Measurements from ENCODE around the gene SLC25A21.
"Not testable (repeated sequence)": the region's sequence is repeated elsewhere in the genome, so short reads cannot be mapped to it uniquely, and the experiment has no call there.

The SLC25A21 gene

DNA sequence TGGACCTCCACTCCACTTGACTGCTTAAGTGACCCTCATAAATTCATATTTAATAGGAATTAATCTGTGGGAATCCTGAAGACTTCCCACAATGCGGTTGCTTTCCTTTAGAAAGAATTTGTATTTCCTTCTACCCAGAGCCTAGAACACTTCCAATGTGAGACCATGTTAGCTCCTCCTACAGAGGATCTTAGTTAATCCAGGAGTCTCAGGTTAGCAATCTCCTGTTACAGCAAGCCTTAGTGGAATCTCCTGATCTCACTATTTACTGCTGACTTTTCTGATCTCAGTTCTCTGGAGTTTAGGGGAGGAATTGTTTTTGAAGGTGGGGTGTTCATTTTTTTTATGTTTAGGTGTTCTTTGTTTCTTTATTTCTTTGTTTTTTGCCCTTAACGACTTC lies 186.0 kb downstream of the SLC25A21 start:
- Histone ChIP-seq H3K36me3 (ENCODE audit: control insufficient read depth, insufficient read depth, low read length) (no peaks in the 10 kb centered on the region), H3K27me3 (replicated peaks; ENCODE audit: control insufficient read depth, insufficient read depth, low read length) (no peaks in the 10 kb centered on the region), H3K4me3 (replicated peaks; ENCODE audit: low read depth, low read length) (no peak overlapping the region)
- no peak for DNase-seq (ENCODE audit: extremely low read depth, insufficient read length)
- TF ChIP-seq, protein P1, sequence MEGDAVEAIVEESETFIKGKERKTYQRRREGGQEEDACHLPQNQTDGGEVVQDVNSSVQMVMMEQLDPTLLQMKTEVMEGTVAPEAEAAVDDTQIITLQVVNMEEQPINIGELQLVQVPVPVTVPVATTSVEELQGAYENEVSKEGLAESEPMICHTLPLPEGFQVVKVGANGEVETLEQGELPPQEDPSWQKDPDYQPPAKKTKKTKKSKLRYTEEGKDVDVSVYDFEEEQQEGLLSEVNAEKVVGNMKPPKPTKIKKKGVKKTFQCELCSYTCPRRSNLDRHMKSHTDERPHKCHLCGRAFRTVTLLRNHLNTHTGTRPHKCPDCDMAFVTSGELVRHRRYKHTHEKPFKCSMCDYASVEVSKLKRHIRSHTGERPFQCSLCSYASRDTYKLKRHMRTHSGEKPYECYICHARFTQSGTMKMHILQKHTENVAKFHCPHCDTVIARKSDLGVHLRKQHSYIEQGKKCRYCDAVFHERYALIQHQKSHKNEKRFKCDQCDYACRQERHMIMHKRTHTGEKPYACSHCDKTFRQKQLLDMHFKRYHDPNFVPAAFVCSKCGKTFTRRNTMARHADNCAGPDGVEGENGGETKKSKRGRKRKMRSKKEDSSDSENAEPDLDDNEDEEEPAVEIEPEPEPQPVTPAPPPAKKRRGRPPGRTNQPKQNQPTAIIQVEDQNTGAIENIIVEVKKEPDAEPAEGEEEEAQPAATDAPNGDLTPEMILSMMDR (IDR thresholded peaks at IDR 0.05; ENCODE audit: insufficient read depth, low read length, poor library complexity, severe bottlenecking) = no peak

DNA sequence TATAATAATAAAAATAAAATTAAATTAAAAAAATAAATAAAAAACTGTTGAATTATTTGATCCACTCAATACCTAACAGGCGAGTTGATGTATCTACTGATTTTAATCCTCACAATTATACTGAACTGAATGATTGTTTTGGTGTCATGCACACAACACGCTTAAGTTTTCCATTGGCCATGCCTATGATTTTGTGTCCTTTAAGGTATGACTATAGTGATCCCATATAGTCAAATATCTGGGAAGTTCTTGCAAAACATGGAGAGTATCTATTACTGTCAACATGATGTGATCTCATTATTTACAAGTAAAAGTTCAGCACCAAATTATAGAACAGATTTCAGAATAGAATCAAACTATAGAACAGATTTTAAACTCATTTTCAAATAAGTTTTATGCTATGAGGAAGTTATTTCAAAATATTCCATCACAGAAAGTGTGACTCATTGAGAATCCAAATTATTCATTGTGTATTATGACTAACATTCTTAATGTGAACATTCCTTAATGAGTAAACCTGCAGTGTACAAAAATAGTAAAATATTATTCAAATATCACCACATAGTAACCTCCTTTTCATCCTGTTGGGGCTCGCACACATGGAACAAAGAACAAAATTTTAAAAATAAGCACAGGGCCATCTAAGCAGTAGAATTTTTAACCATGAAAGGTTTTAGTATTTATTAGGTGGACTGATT lies 190.4 kb downstream of the SLC25A21 start:
- TF ChIP-seq, protein P1 (IDR thresholded peaks at IDR 0.05; ENCODE audit: insufficient read depth, low read length, poor library complexity, severe bottlenecking) = no peak
- Histone ChIP-seq H3K27me3 (replicated peaks; ENCODE audit: control insufficient read depth, insufficient read depth, low read length) (no peaks in the 10 kb centered on the region), H3K4me3 (replicated peaks; ENCODE audit: low read depth, low read length) (no peak overlapping the region), H3K36me3 (ENCODE audit: control insufficient read depth, insufficient read depth, low read length) (no peaks in the 10 kb centered on the region)
- DNase-seq (ENCODE audit: extremely low read depth, insufficient read length) = no peak

DNA sequence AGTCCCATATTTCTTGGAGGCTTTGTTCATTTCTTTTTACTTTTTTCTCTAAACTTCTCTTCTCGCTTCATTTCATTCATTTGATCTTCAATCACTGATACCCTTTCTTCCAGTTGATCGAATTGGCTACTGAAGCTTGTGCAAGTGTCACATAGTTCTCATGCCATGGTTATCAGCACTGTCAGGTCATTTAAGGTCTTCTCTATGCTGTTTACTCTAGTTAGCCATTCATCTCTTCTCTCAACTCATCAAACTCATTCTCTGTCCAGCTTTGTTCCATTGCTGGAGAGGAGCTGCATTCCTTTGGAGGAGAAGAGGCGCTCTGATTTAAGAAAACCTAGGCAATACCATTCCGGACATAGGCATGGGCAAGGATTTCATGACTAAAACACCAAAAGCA lies 192.0 kb downstream of the SLC25A21 start:
- not testable (repeated sequence) for H3K27me3 ChIP-seq (replicated peaks; ENCODE audit: control insufficient read depth, insufficient read depth, low read length); DNase-seq (ENCODE audit: extremely low read depth, insufficient read length); H3K36me3 ChIP-seq (ENCODE audit: control insufficient read depth, insufficient read depth, low read length); H3K4me3 ChIP-seq (replicated peaks; ENCODE audit: low read depth, low read length)

DNA sequence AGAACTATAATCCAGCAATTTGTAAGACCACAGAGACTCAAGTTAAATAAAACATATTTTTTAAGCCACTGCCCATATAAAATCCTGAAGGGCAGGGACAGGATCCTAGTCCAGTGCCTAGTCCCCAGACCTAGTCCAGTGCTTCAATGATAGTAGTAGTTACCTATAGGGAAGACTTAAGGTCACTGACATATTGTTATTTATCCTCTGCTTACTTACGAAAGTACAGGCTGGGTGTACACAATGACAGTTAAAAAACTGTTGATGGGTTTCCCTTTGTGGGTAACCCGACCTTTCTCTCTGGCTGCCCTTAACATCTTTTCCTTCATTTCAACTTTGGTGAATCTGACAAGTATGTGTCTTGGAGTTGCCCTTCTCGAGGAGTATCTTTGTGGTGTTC lies 192.5 kb downstream of the SLC25A21 start:
- no peak for DNase-seq (ENCODE audit: extremely low read depth, insufficient read length)
- Histone ChIP-seq H3K4me3 (replicated peaks; ENCODE audit: low read depth, low read length) (no peak overlapping the region), H3K27me3 (replicated peaks; ENCODE audit: control insufficient read depth, insufficient read depth, low read length) (no peaks in the 10 kb centered on the region), H3K36me3 (ENCODE audit: control insufficient read depth, insufficient read depth, low read length) (no peaks in the 10 kb centered on the region)
- TF ChIP-seq, protein P1 (IDR thresholded peaks at IDR 0.05; ENCODE audit: insufficient read depth, low read length, poor library complexity, severe bottlenecking) = no peak

DNA sequence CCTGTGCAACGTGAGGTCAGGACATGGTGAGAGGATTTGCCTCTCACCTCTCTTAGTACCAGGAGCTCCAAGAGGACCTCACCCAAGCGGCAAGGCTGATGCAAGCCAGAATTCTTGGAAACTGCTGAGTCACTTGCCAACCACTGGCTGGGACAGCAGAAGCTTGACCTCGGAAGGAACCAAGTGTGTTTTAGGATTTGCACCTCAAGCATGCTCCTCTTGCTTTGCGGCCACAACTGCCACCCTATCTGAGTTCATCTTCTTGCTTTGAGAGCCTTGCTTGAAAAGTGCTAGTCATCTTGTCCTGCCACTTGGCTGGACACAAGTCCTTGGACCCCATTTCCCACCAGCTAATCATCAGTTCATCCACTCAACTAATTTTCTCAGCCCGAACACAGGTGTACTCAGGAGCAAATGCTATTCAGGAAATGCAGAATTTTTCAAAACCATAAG lies 195.8 kb downstream of the SLC25A21 start:
- H3K4me3 ChIP-seq (replicated peaks; ENCODE audit: low read depth, low read length) = no peak overlapping the region
- no peaks in the 10 kb centered on the region for H3K36me3 ChIP-seq (ENCODE audit: control insufficient read depth, insufficient read depth, low read length)
- TF ChIP-seq, protein P1 (IDR thresholded peaks at IDR 0.05; ENCODE audit: insufficient read depth, low read length, poor library complexity, severe bottlenecking) = no peak
- DNase-seq (ENCODE audit: extremely low read depth, insufficient read length) = no peak
- H3K27me3 ChIP-seq (replicated peaks; ENCODE audit: control insufficient read depth, insufficient read depth, low read length) = no peaks in the 10 kb centered on the region

DNA sequence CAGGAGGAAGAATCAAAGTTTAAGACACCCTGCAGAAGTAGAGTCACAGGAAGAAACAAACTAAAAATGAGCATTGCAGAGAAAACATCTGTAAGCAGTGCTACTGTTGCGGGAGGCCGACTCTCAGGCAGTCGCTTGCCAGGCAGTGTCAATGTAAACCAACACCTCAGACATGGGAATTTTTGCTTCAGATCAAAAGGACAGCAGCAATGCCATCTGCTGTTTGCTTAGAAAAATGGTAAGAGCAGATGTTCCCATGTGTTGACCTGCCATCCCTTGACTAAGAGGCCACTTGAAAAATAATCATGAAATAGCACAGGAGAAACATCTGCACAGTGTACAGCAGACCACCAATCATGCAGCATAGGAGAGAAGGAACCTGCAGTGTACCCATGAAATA lies 196.6 kb downstream of the SLC25A21 start:
- TF ChIP-seq, protein P1 (IDR thresholded peaks at IDR 0.05; ENCODE audit: insufficient read depth, low read length, poor library complexity, severe bottlenecking) = no peak
- no peaks in the 10 kb centered on the region for H3K27me3 ChIP-seq (replicated peaks; ENCODE audit: control insufficient read depth, insufficient read depth, low read length)
- DNase-seq (ENCODE audit: extremely low read depth, insufficient read length) = no peak
- no peak overlapping the region for H3K4me3 ChIP-seq (replicated peaks; ENCODE audit: low read depth, low read length)
- no peaks in the 10 kb centered on the region for H3K36me3 ChIP-seq (ENCODE audit: control insufficient read depth, insufficient read depth, low read length)
